Endothelial cell of umbilical vein (primary cell): ENCODE measurements around the gene ARHGEF7. TPM values are rescaled to one million over a fixed set of nuclear protein-coding genes. Genes with fewer than 3 reads are reported as not detected.

Experiments used
- BruUV-seq: library from RNA; stranded (reverse); fragments of 400-500 nt; replicated peaks from 2 replicates; lab custom pipeline; 2021; lab: Mats Ljungman, UMichigan
- CTCF ChIA-PET: fragments of 300-600, 350-600 bp; sonication (Branson Sonifier 250); formaldehyde crosslinking; loops from one replicate; lab custom pipeline; 2021; ENCODE audit warnings: antibody characterized with exemption, inconsistent platforms; lab: Charles Lee
- POLR2A ChIA-PET: fragments of 300-600, 350-600 bp; sonication (Branson Sonifier 250); formaldehyde crosslinking; loops from one replicate; lab custom pipeline; 2021; ENCODE audit warnings: antibody characterized with exemption, inconsistent platforms; lab: Charles Lee
- DNase-seq: peaks from one replicate; pipeline ENCODE4 v3.0.0-alpha.2; 2011; ENCODE audit warnings: low read depth, low spot score
- FAIRE-seq: peaks from 2 replicates; lab custom pipeline; 2011; peaks lifted over from hg19 to GRCh38; lab: Jason Lieb, UNC
- H2AFZ ChIP-seq: 2 replicates; pipeline ENCODE4 v1.6.0; 2012; ENCODE audit warnings: low read depth, low read length, control low read depth, inconsistent platforms
- H3K27ac ChIP-seq: 2 replicates; pipeline ENCODE4 v1.5.1; 2011; ENCODE audit warnings: low read depth, mild to moderate bottlenecking, control low read depth, low read length, moderate library complexity; ENCODE audit not compliant: insufficient read depth
- H3K27me3 ChIP-seq, 2 experiments: 2 replicates each; pipeline versions ENCODE4 v1.6.0 to v1.6.1; 2011; ENCODE audit warnings: low read length in 2 of 2, mixed read lengths in 1 of 2; ENCODE audit not compliant: control insufficient read depth in 2 of 2, insufficient read depth in 2 of 2
- H3K36me3 ChIP-seq, 2 experiments: 2 replicates in 1 of 2; 3 replicates in 1 of 2; pipeline ENCODE4 v1.5.1; 2011; ENCODE audit warnings: low read length in 2 of 2, mild to moderate bottlenecking in 1 of 2, moderate library complexity in 1 of 2; ENCODE audit not compliant: control insufficient read depth in 2 of 2, insufficient read depth in 2 of 2; ENCODE audit errors: extremely low read depth in 1 of 2
- H3K4me1 ChIP-seq: 3 replicates; pipeline ENCODE4 v1.5.1; 2011; ENCODE audit warnings: mild to moderate bottlenecking, low read length; ENCODE audit not compliant: control insufficient read depth, insufficient read depth; ENCODE audit errors: extremely low read depth
- H3K4me2 ChIP-seq: 2 replicates; pipeline ENCODE4 v1.6.1; 2011; ENCODE audit warnings: low read length, control low read depth, mixed read lengths; ENCODE audit not compliant: insufficient read depth
- H3K4me3 ChIP-seq, 3 experiments: fragments of 200-600 bp in 1 of 3; sonication (generic), shearing (Covaris generic) in 1 of 3; replicated peaks in 1 of 3; 2 replicates each; pipeline ENCODE4 v1.5.1; 2011 to 2016; ENCODE audit warnings: control low read depth in 3 of 3, low read length in 3 of 3, mild to moderate bottlenecking in 2 of 3, inconsistent platforms in 1 of 3, low read depth in 1 of 3, moderate library complexity in 1 of 3; ENCODE audit not compliant: insufficient read depth in 1 of 3
- H3K79me2 ChIP-seq: 2 replicates; pipeline ENCODE4 v1.6.0; 2012; ENCODE audit warnings: low read length, inconsistent platforms; ENCODE audit not compliant: control insufficient read depth, insufficient read depth
- H3K9ac ChIP-seq: replicated peaks from 2 replicates; pipeline ENCODE3; 2011; ENCODE audit warnings: low read length, control low read depth; ENCODE audit not compliant: insufficient read depth; ENCODE audit errors: extremely low read depth
- H3K9me1 ChIP-seq: replicated peaks from 3 replicates; pipeline ENCODE4 v1.6.0; 2011; ENCODE audit warnings: mild to moderate bottlenecking, low read length; ENCODE audit not compliant: control insufficient read depth, insufficient read depth; ENCODE audit errors: extremely low read depth
- H3K9me3 ChIP-seq: replicated peaks from 2 replicates; pipeline ENCODE4 v1.5.1; 2012; ENCODE audit warnings: low read length, inconsistent platforms; ENCODE audit not compliant: control insufficient read depth, insufficient read depth
- H4K20me1 ChIP-seq: replicated peaks from 2 replicates; pipeline ENCODE3; 2011; ENCODE audit warnings: mild to moderate bottlenecking, low read length; ENCODE audit not compliant: control insufficient read depth, insufficient read depth; ENCODE audit errors: extremely low read depth
- CTCF ChIP-seq, 2 donors: IDR thresholded peaks; 1 replicate in 1 of 2; 2 replicates in 1 of 2; pipeline ENCODE4 v1.5.1; 2011; ENCODE audit warnings: low read length in 2 of 2, mild to moderate bottlenecking in 2 of 2, moderate library complexity in 2 of 2, control low read depth in 1 of 2, inconsistent platforms in 1 of 2, low read depth in 1 of 2; ENCODE audit not compliant: insufficient read depth in 1 of 2; ENCODE audit errors: extremely low read depth in 1 of 2
- EZH2 ChIP-seq: IDR thresholded peaks from 2 replicates; pipeline ENCODE4 v1.6.1; 2012; ENCODE audit warnings: borderline replicate concordance, low read depth, mild to moderate bottlenecking, moderate library complexity, low read length, inconsistent platforms; ENCODE audit not compliant: severe bottlenecking
- FOS ChIP-seq: IDR thresholded peaks from 2 replicates; pipeline ENCODE4 v1.6.1; 2011; ENCODE audit warnings: mild to moderate bottlenecking, low read length, moderate library complexity, borderline replicate concordance; ENCODE audit not compliant: insufficient read depth
- GATA2 ChIP-seq: IDR thresholded peaks from 2 replicates; pipeline ENCODE4 v1.7.0; 2011; ENCODE audit warnings: low read depth, mild to moderate bottlenecking, moderate library complexity, mixed read lengths, low read length; ENCODE audit not compliant: insufficient read length, insufficient read depth
- JUN ChIP-seq: IDR thresholded peaks from 2 replicates; pipeline ENCODE4 v1.6.1; 2011; ENCODE audit warnings: borderline replicate concordance, low read depth; ENCODE audit not compliant: insufficient read length, insufficient read depth
- MAX ChIP-seq: IDR thresholded peaks from 2 replicates; pipeline ENCODE4 v1.6.1; 2011; ENCODE audit not compliant: insufficient read depth, insufficient read length
- MYC ChIP-seq: IDR thresholded peaks from one replicate; pipeline ENCODE4 v1.6.1; 2011; ENCODE audit warnings: mild to moderate bottlenecking, low read depth, low read length
- POLR2A ChIP-seq: IDR thresholded peaks from 2 replicates; pipeline ENCODE4 v1.6.1; 2012; ENCODE audit warnings: low read depth, mild to moderate bottlenecking, control low read depth, low read length
- POLR2AphosphoS5 ChIP-seq: IDR thresholded peaks from 2 replicates; pipeline ENCODE4 v1.6.1; 2012; ENCODE audit warnings: low read depth, mild to moderate bottlenecking, control low read depth, low read length, moderate library complexity; ENCODE audit not compliant: insufficient read depth
- dilution Hi-C: fragments of 300-500 bp; cut with MboI; formaldehyde crosslinking; loops from one replicate; pipeline ENCODE4 v1.15.0; 2019; ENCODE audit warnings: low sequenced_read_pairs; ENCODE audit not compliant: extremely low pct_ligation_motif_present
- intact Hi-C: fragments of 100-400 bp; cut with micrococcal nuclease; formaldehyde crosslinking; loops from one replicate; pipeline ENCODE4 v1.10.0; 2022
- polyA plus RNA-seq, 4 experiments: library from polyadenylated mRNA; depleted of rRNA in 3 of 4; stranded (reverse) in 3 of 4; unstranded in 1 of 4; fragments of >200 nt; gene quantifications; 2 replicates each; pipeline versions ENCODE4 v1.2.1 to v1.2.3, GENCODE V29; 2011 to 2012; ENCODE audit warnings: missing spikeins in 1 of 4
- total RNA-seq: library from RNA; stranded (reverse); gene quantifications from 2 replicates; pipeline ENCODE4 v1.2.3, GENCODE V29; 2021

Gene ARHGEF7
- total and polyA plus RNA-seq, 2 donors (not counting 3 experiments of a cell fraction or from before 2014, with no cell fraction given): 94.9 to 155 TPM

GRCh38 chr13:111210544-111211469 lies 95.7 kb downstream of the ARHGEF7 start:
- intact Hi-C loops: loop anchor here (2.0 kb wide), 1 partner anchor 34 kb away; no protein-coding TSS in a partner anchor
- FAIRE-seq (peak; percentile 85), DNase-seq (peak; percentile 75)
- peaks cover 8% of the 10 kb centered on the region for H4K20me1 ChIP-seq
- H3K4me2 ChIP-seq: peak overlapping the region; percentile 71
- H3K4me1 ChIP-seq: peaks cover 38% of the 10 kb centered on the region
- no peak overlapping the region for H2AFZ ChIP-seq
- no TSS peak for BruUV-seq
- no peaks in the 10 kb centered on the region for H3K9me3 ChIP-seq
- no peaks in the 10 kb centered on the region for H3K9me1 ChIP-seq
- H3K27me3 ChIP-seq: no peaks in the 10 kb centered on the region
- peak overlapping the region; percentile 32 for H3K9ac ChIP-seq
- dilution Hi-C loops: no loop called here
- H3K27ac ChIP-seq: peak overlapping the region; percentile 43
- CTCF ChIA-PET: interaction anchor here (0.8 to 2.4 kb wide), 5 partner anchors 8 to 143 kb away, joined by 3 to 13 read pairs (median 3); no protein-coding TSS in a partner anchor
- TF ChIP-seq POLR2AphosphoS5: peak; percentile 15
- TF ChIP-seq GATA2: no peak
- H3K36me3 ChIP-seq: peaks cover 2 to 16% of the 10 kb centered on the region in 2 experiments
- POLR2A ChIA-PET: no interaction called here
- H3K4me3 ChIP-seq: no peak overlapping the region
- H3K79me2 ChIP-seq: peaks cover 97% of the 10 kb centered on the region

- no peak overlapping the region for H3K9ac ChIP-seq
- no peak overlapping the region for H3K4me3 ChIP-seq
- ChIA-PET POLR2A (no interaction called here), CTCF (interaction anchor here (0.9 to 2.4 kb wide), 4 partner anchors 9 to 144 kb away, joined by 3 to 13 read pairs (median 5); no protein-coding TSS in a partner anchor)
- H3K9me3 ChIP-seq: no peaks in the 10 kb centered on the region
- dilution Hi-C loops (no loop called here), intact Hi-C loops (loop anchor here (2.0 kb wide), 2 partner anchors 35 to 57 kb away; no protein-coding TSS in a partner anchor)
- no peaks in the 10 kb centered on the region for H3K9me1 ChIP-seq
- H3K36me3 ChIP-seq: peaks cover 2 to 12% of the 10 kb centered on the region in 2 experiments
- BruUV-seq: no TSS peak
- no peak overlapping the region for H3K4me2 ChIP-seq
- TF ChIP-seq MYC (no peak), EZH2 (no peak), POLR2A (no peak), POLR2AphosphoS5 (no peak), CTCF (IDR thresholded peaks at IDR 0.05; ENCODE audit: extremely low read depth in 1 of 2, insufficient read depth in 1 of 2, low read depth in 1 of 2, low read length in 2 of 2) (no peak), FOS (no peak), GATA2 (no peak), JUN (no peak), MAX (no peak)
- FAIRE-seq: peak; percentile 37
- peak overlapping the region; percentile 28 for H3K27ac ChIP-seq
- no peak overlapping the region for H2AFZ ChIP-seq
- peaks cover 100% of the 10 kb centered on the region for H3K79me2 ChIP-seq
- DNase-seq: peak; percentile 55
- peaks cover 38% of the 10 kb centered on the region for H3K4me1 ChIP-seq
- H4K20me1 ChIP-seq: peaks cover 12% of the 10 kb centered on the region
- no peaks in the 10 kb centered on the region for H3K27me3 ChIP-seq
Measured at GRCh38 chr13:111211789-111212516, 96.8 kb downstream of the ARHGEF7 start.
